Brain microvascular endothelial cell (primary cell): ENCODE results near the gene GLS.
A peak's percentile ranks its signal among the peaks of the same experiment; 100 is the strongest.

Experiments
- DNase-seq: peaks from one replicate; pipeline ENCODE4 v3.0.0-alpha.2; 2020
- H3K27ac ChIP-seq: fragments of 250-450 bp; sonication (Bioruptor Pico); 2 replicates; pipeline ENCODE4 v1.5.1; 2020; ENCODE audit warnings: mild to moderate bottlenecking, moderate library complexity
- H3K27me3 ChIP-seq: fragments of 250-450 bp; sonication (Bioruptor Pico); replicated peaks from 2 replicates; pipeline ENCODE4 v1.5.1; 2020; ENCODE audit warnings: mild to moderate bottlenecking
- H3K36me3 ChIP-seq: fragments of 250-450 bp; sonication (Bioruptor Pico); replicated peaks from 2 replicates; pipeline ENCODE4 v1.5.1; 2020; ENCODE audit warnings: mild to moderate bottlenecking
- H3K4me3 ChIP-seq: 2 replicates; pipeline ENCODE4 v1.5.1; 2011; ENCODE audit warnings: low read depth, mild to moderate bottlenecking, control low read depth, low read length, moderate library complexity
- CTCF ChIP-seq: IDR thresholded peaks from 2 replicates; pipeline ENCODE4 v1.5.1; 2011; ENCODE audit warnings: low read depth, mild to moderate bottlenecking, moderate library complexity, low read length, control low read depth, inconsistent platforms; ENCODE audit errors: missing control alignments
- in situ Hi-C: cut with HindIII; loops from 2 replicates; pipeline ENCODE4 v1.10.0; 2017; ENCODE audit warnings: low sequenced_read_pairs, low pct_ligation_motif_present

GLS gene

GRCh38 chr2:191014653-191015020 lies 134.0 kb downstream of the GLS start:
- Histone ChIP-seq H3K27me3 (no peaks in the 10 kb centered on the region), H3K36me3 (peaks cover 12% of the 10 kb centered on the region), H3K27ac (peak overlapping the region; percentile 81), H3K4me3 (peak overlapping the region; percentile 83)
- in situ Hi-C loops: no loop called here
- TF ChIP-seq CTCF: no peak
- no peak for DNase-seq
